GM23338 (cell line): ENCODE results near the gene GOLGA2. TPM values are rescaled to one million over a fixed set of nuclear protein-coding genes. Genes with fewer than 3 reads are reported as not detected.

Experiments used
- ATAC-seq: fragments of 200-7000 bp; cut with Tn5 transposase; 3 replicates; pipeline ENCODE4 v1.9.1; 2020
- DNase-seq: peaks from one replicate; pipeline ENCODE4 v3.0.0-alpha.2; 2015; ENCODE audit warnings: low spot score
- H2AFZ ChIP-seq: fragments of 200-600 bp; sonication (generic); 2 replicates; pipeline ENCODE4 v1.8.0; 2016; ENCODE audit warnings: antibody characterized with exemption, mild to moderate bottlenecking, moderate library complexity
- H3F3A ChIP-seq: fragments of 200-600 bp; sonication (generic); replicated peaks from 2 replicates; pipeline ENCODE4 v1.8.0; 2017; ENCODE audit warnings: antibody characterized with exemption, mixed run types, low read depth
- H3K27ac ChIP-seq: fragments of 200-600 bp; sonication (generic); 2 replicates; pipeline ENCODE4 v1.6.1; 2016; ENCODE audit warnings: low read depth
- H3K27me3 ChIP-seq: fragments of 200-600 bp; sonication (generic); 2 replicates; pipeline ENCODE4 v1.8.0; 2016; ENCODE audit warnings: mild to moderate bottlenecking, mixed run types, moderate library complexity; ENCODE audit not compliant: insufficient read depth
- H3K36me3 ChIP-seq: fragments of 200-600 bp; sonication (generic); 2 replicates; pipeline ENCODE4 v1.8.0; 2016; ENCODE audit warnings: mild to moderate bottlenecking; ENCODE audit not compliant: insufficient read depth
- H3K4me1 ChIP-seq: fragments of 200-600 bp; sonication (generic); 2 replicates; pipeline ENCODE4 v1.8.0; 2016; ENCODE audit warnings: mild to moderate bottlenecking, moderate library complexity; ENCODE audit not compliant: insufficient read depth
- H3K4me2 ChIP-seq: fragments of 200-600 bp; sonication (generic); 2 replicates; pipeline ENCODE4 v1.7.1; 2017; ENCODE audit warnings: mixed run types
- H3K4me3 ChIP-seq: fragments of 200-600 bp; sonication (generic); 2 replicates; pipeline ENCODE4 v1.6.1; 2016; ENCODE audit warnings: mixed run types
- H3K79me2 ChIP-seq: fragments of 200-600 bp; sonication (generic); replicated peaks from 2 replicates; pipeline ENCODE4 v1.8.0; 2017; ENCODE audit warnings: mild to moderate bottlenecking; ENCODE audit not compliant: insufficient read depth
- H3K9me2 ChIP-seq: fragments of 200-600 bp; sonication (generic); 2 replicates; pipeline ENCODE4 v1.8.0; 2017; ENCODE audit not compliant: insufficient read depth
- H4K20me1 ChIP-seq: fragments of 200-600 bp; sonication (generic); replicated peaks from 2 replicates; pipeline ENCODE4 v1.8.0; 2017; ENCODE audit warnings: mild to moderate bottlenecking; ENCODE audit not compliant: insufficient read depth
- H3K27ac Mint-ChIP-seq: 2 replicates; pipeline ENCODE4 v1.8.0; 2020; ENCODE audit warnings: inconsistent platforms, mild to moderate bottlenecking, moderate library complexity, mixed read lengths
- H3K27me3 Mint-ChIP-seq: 3 replicates; pipeline ENCODE4 v1.8.0; 2022; ENCODE audit warnings: low read depth, mild to moderate bottlenecking, moderate library complexity, mixed read lengths, inconsistent platforms; ENCODE audit not compliant: insufficient read depth, poor library complexity
- H3K36me3 Mint-ChIP-seq: 3 replicates; pipeline ENCODE4 v1.8.0; 2021; ENCODE audit warnings: low read depth, mild to moderate bottlenecking, inconsistent platforms, moderate library complexity, mixed read lengths
- H3K4me1 Mint-ChIP-seq: 3 replicates; pipeline ENCODE4 v1.8.0; 2020; ENCODE audit warnings: mild to moderate bottlenecking, inconsistent platforms, mixed read lengths
- H3K4me3 Mint-ChIP-seq: 3 replicates; pipeline ENCODE4 v1.8.0; 2021; ENCODE audit warnings: moderate library complexity, mild to moderate bottlenecking, inconsistent platforms, mixed read lengths
- H3K9me3 Mint-ChIP-seq: 3 replicates; pipeline ENCODE4 v1.8.0; 2020; ENCODE audit warnings: moderate library complexity, mild to moderate bottlenecking, inconsistent platforms, mixed read lengths
- CREB1 ChIP-seq: fragments of 250-450 bp; sonication (Bioruptor Pico); IDR thresholded peaks from 2 replicates; pipeline ENCODE4 v1.5.0; 2020; ENCODE audit warnings: low read depth, mild to moderate bottlenecking, moderate library complexity
- CTCF ChIP-seq, 2 experiments: fragments of 200-600 bp in 1 of 2; sonication (generic) in 1 of 2; conservative IDR thresholded peaks; 2 replicates each; pipeline versions ENCODE4 v1.5.1 to v1.6.1; 2016 to 2017; ENCODE audit warnings: antibody characterized with exemption in 2 of 2, low read depth in 2 of 2, mild to moderate bottlenecking in 2 of 2, moderate library complexity in 1 of 2
- ETS1 ChIP-seq: IDR thresholded peaks from 2 replicates; pipeline ENCODE4 v1.6.1; 2016; ENCODE audit warnings: antibody characterized with exemption
- EZH2 ChIP-seq: fragments of 200-600 bp; sonication (generic); IDR thresholded peaks from one replicate; pipeline ENCODE4 v1.8.0; 2017; ENCODE audit warnings: antibody characterized with exemption, mild to moderate bottlenecking, low read depth; ENCODE audit not compliant: unreplicated experiment
- EZH2phosphoT487 ChIP-seq: fragments of 200-600 bp; sonication (generic); IDR thresholded peaks from one replicate; pipeline ENCODE4 v1.8.1; 2018; ENCODE audit warnings: antibody characterized with exemption; ENCODE audit not compliant: unreplicated experiment
- JUNB ChIP-seq: IDR thresholded peaks from one replicate; pipeline ENCODE4 v1.6.1; 2016; ENCODE audit warnings: antibody characterized with exemption; ENCODE audit not compliant: unreplicated experiment
- NANOG ChIP-seq: IDR thresholded peaks from 2 replicates; pipeline ENCODE4 v1.6.1; 2016; ENCODE audit warnings: antibody characterized with exemption, borderline replicate concordance
- POLR2AphosphoS5 ChIP-seq: IDR thresholded peaks from 2 replicates; pipeline ENCODE4 v1.6.1; 2016; ENCODE audit warnings: antibody characterized with exemption, low read depth
- REST ChIP-seq: IDR thresholded peaks from one replicate; pipeline ENCODE4 v1.6.1; 2018; ENCODE audit warnings: antibody characterized with exemption; ENCODE audit not compliant: unreplicated experiment
- STAT1 ChIP-seq: IDR thresholded peaks from one replicate; pipeline ENCODE4 v1.6.1; 2016; ENCODE audit warnings: antibody characterized with exemption; ENCODE audit not compliant: unreplicated experiment
- ZNF114 ChIP-seq: fragments of 250-450 bp; sonication (Bioruptor Pico); IDR thresholded peaks from 2 replicates; pipeline ENCODE4 v1.5.0; 2020; ENCODE audit warnings: mild to moderate bottlenecking, moderate library complexity
- ZNF331 ChIP-seq: fragments of 250-450 bp; sonication (Bioruptor Pico); IDR thresholded peaks from 2 replicates; pipeline ENCODE4 v1.5.0; 2020; ENCODE audit warnings: low read depth, mild to moderate bottlenecking, moderate library complexity
- ZNF462 ChIP-seq: fragments of 250-450 bp; sonication (Bioruptor Pico); IDR thresholded peaks from 2 replicates; pipeline ENCODE4 v1.5.0; 2020; ENCODE audit warnings: mild to moderate bottlenecking, moderate library complexity
- polyA plus RNA-seq: library from polyadenylated mRNA; unstranded; fragments of >200 nt; fragmentation: Nextera tagmentation; extraction: Ambion mirVana; gene quantifications from 2 replicates; pipeline ENCODE4 v1.2.1, GENCODE V29; 2016
- total RNA-seq: library from RNA; depleted of rRNA; stranded (reverse); fragments of >200 nt; shearing (Covaris generic); gene quantifications from 2 replicates; pipeline ENCODE4 v1.2.3, GENCODE V29; 2014

GOLGA2 gene
- total and polyA plus RNA-seq, 2 experiments from 2014 or later = 32.6 to 48.4 TPM

- no peak overlapping the region for H3K27ac ChIP-seq
- Mint-ChIP-seq H3K4me1 (peaks cover 9% of the 10 kb centered on the region), H3K27me3 (peaks cover 14% of the 10 kb centered on the region), H3K36me3 (peaks cover 24% of the 10 kb centered on the region), H3K27ac (no peak overlapping the region), H3K9me3 (no peaks in the 10 kb centered on the region), H3K4me3 (no peak overlapping the region)
- no peaks in the 10 kb centered on the region for H3K27me3 ChIP-seq
- DNase-seq (no peak), ATAC-seq (no peak)
- no peak overlapping the region for H3K4me3 ChIP-seq
- peaks cover 6% of the 10 kb centered on the region for H3F3A ChIP-seq
- no peaks in the 10 kb centered on the region; the same call in 1 of the 2 replicates for H4K20me1 ChIP-seq
- H3K4me1 ChIP-seq = peaks cover 3% of the 10 kb centered on the region; the same call in 1 of the 2 replicates
- TF ChIP-seq ZNF114 (CRISPR knock-in tag) (no peak), ZNF331 (no peak), ZNF462 (CRISPR knock-in tag) (no peak), CREB1 (CRISPR knock-in tag) (no peak), REST (no peak), NANOG (no peak), EZH2 (no peak), POLR2AphosphoS5 (no peak), CTCF (conservative IDR thresholded peaks at IDR 0.05; ENCODE audit: low read depth in 2 of 2) (no peak), ETS1 (no peak), JUNB (no peak), EZH2phosphoT487 (no peak), STAT1 (no peak)
- H2AFZ ChIP-seq = no peak overlapping the region
- H3K4me2 ChIP-seq = no peak overlapping the region
- H3K79me2 ChIP-seq = no peaks in the 10 kb centered on the region
- 0 out of 2 replicates have a peak, but pooled peaks cover 6% of the 10 kb centered on the region for H3K36me3 ChIP-seq
- H3K9me2 ChIP-seq = no peaks in the 10 kb centered on the region
Observed at GRCh38 chr9:128222026-128222425, 53.8 kb downstream of the GOLGA2 start.
